ENCODE measurements around the gene DAB2IP. TPM values are rescaled to one million over a fixed set of nuclear protein-coding genes. Genes with fewer than 3 reads are reported as not detected.

Gene DAB2IP
- polyA plus RNA-seq, 1 donor from 2014 or later = 17.3 TPM

DNA sequence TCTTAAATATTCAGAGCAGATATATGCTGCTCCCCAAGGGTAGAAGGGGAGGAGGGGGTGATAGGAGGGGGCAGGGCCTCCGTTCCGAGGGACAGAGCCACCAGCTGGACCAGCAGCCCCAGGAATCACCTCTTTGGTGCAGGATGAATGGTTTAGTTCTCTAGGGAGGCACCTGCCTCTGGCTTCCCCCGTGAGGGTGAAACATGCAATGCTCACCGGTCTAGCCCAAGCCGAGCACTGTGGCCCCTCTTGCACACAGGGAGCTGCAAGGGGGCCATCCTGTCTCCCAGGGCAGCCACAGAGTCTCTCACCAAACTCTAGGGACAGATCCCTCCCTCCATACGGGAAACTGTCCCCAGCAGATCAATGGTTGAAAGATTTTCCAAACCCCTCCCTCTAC, 163.7 kb downstream of the DAB2IP start:
- H3K79me2 ChIP-seq (replicated peaks; ENCODE audit: insufficient read depth, low read length) = no peaks in the 10 kb centered on the region

GRCh38 chr9:121815546-121816448, 164.4 kb downstream of the DAB2IP start:
- no peaks in the 10 kb centered on the region for H3K9me3 ChIP-seq (ENCODE audit: low read length)
- no peaks in the 10 kb centered on the region for H3F3A ChIP-seq (ENCODE audit: insufficient read depth, low read length, poor library complexity, severe bottlenecking)
- H3K9ac ChIP-seq (ENCODE audit: low read length) = no peak overlapping the region
- no peaks in the 10 kb centered on the region for H4K20me1 ChIP-seq (ENCODE audit: insufficient read depth)
- TF ChIP-seq TAF1 (IDR thresholded peaks at IDR 0.05; ENCODE audit: low read depth) (no peak), RAD21 (conservative IDR thresholded peaks at IDR 0.05) (no peak), EZH2 (IDR thresholded peaks at IDR 0.05; ENCODE audit: borderline replicate concordance, insufficient read depth, low read length, poor library complexity, severe bottlenecking) (no peak), POLR2AphosphoS5 (IDR thresholded peaks at IDR 0.05) (no peak), EP300 (conservative IDR thresholded peaks at IDR 0.05; ENCODE audit: poor library complexity, severe bottlenecking) (no peak), MXI1 (conservative IDR thresholded peaks at IDR 0.05; ENCODE audit: poor library complexity, severe bottlenecking) (no peak)
- TF ChIP-seq, protein P1, sequence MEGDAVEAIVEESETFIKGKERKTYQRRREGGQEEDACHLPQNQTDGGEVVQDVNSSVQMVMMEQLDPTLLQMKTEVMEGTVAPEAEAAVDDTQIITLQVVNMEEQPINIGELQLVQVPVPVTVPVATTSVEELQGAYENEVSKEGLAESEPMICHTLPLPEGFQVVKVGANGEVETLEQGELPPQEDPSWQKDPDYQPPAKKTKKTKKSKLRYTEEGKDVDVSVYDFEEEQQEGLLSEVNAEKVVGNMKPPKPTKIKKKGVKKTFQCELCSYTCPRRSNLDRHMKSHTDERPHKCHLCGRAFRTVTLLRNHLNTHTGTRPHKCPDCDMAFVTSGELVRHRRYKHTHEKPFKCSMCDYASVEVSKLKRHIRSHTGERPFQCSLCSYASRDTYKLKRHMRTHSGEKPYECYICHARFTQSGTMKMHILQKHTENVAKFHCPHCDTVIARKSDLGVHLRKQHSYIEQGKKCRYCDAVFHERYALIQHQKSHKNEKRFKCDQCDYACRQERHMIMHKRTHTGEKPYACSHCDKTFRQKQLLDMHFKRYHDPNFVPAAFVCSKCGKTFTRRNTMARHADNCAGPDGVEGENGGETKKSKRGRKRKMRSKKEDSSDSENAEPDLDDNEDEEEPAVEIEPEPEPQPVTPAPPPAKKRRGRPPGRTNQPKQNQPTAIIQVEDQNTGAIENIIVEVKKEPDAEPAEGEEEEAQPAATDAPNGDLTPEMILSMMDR (IDR thresholded peaks at IDR 0.05; ENCODE audit: poor library complexity, severe bottlenecking) = no peak
- TF ChIP-seq, protein P2, sequence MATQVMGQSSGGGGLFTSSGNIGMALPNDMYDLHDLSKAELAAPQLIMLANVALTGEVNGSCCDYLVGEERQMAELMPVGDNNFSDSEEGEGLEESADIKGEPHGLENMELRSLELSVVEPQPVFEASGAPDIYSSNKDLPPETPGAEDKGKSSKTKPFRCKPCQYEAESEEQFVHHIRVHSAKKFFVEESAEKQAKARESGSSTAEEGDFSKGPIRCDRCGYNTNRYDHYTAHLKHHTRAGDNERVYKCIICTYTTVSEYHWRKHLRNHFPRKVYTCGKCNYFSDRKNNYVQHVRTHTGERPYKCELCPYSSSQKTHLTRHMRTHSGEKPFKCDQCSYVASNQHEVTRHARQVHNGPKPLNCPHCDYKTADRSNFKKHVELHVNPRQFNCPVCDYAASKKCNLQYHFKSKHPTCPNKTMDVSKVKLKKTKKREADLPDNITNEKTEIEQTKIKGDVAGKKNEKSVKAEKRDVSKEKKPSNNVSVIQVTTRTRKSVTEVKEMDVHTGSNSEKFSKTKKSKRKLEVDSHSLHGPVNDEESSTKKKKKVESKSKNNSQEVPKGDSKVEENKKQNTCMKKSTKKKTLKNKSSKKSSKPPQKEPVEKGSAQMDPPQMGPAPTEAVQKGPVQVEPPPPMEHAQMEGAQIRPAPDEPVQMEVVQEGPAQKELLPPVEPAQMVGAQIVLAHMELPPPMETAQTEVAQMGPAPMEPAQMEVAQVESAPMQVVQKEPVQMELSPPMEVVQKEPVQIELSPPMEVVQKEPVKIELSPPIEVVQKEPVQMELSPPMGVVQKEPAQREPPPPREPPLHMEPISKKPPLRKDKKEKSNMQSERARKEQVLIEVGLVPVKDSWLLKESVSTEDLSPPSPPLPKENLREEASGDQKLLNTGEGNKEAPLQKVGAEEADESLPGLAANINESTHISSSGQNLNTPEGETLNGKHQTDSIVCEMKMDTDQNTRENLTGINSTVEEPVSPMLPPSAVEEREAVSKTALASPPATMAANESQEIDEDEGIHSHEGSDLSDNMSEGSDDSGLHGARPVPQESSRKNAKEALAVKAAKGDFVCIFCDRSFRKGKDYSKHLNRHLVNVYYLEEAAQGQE (IDR thresholded peaks at IDR 0.05; ENCODE audit: borderline replicate concordance) = no peak
- H3K27me3 ChIP-seq (ENCODE audit: insufficient read depth, low read depth, low read length) = no peaks in the 10 kb centered on the region
- H3K4me3 ChIP-seq (ENCODE audit: low read length) = no peak overlapping the region
- H3K9me2 ChIP-seq (ENCODE audit: insufficient read depth, low read length) = no peaks in the 10 kb centered on the region
- H2AFZ ChIP-seq (ENCODE audit: low read depth, low read length) = no peak overlapping the region
- no peaks in the 10 kb centered on the region for H3K79me2 ChIP-seq (replicated peaks; ENCODE audit: insufficient read depth, low read length)
- H3K4me2 ChIP-seq (ENCODE audit: low read length) = no peak overlapping the region
- H3K27ac ChIP-seq (ENCODE audit: low read length) = no peak overlapping the region
- H3K36me3 ChIP-seq (ENCODE audit: insufficient read depth, low read length) = no peaks in the 10 kb centered on the region

More for the DNA sequence above, 163.7 kb downstream of the DAB2IP start:
- H3K36me3 ChIP-seq (ENCODE audit: insufficient read depth, low read length) = no peaks in the 10 kb centered on the region
- no peaks in the 10 kb centered on the region for H3K9me2 ChIP-seq (ENCODE audit: insufficient read depth, low read length)
- no peak overlapping the region for H3K9ac ChIP-seq (ENCODE audit: low read length)
- no peaks in the 10 kb centered on the region for H3F3A ChIP-seq (ENCODE audit: insufficient read depth, low read length, poor library complexity, severe bottlenecking)
- H3K27ac ChIP-seq (ENCODE audit: low read length) = no peak overlapping the region
- no peaks in the 10 kb centered on the region for H4K20me1 ChIP-seq (ENCODE audit: insufficient read depth)
- TF ChIP-seq POLR2AphosphoS5 (IDR thresholded peaks at IDR 0.05) (no peak), MXI1 (conservative IDR thresholded peaks at IDR 0.05; ENCODE audit: poor library complexity, severe bottlenecking) (no peak), SMC3 (conservative IDR thresholded peaks at IDR 0.05; ENCODE audit: poor library complexity) (no peak), EZH2 (IDR thresholded peaks at IDR 0.05; ENCODE audit: borderline replicate concordance, insufficient read depth, low read length, poor library complexity, severe bottlenecking) (no peak), RAD21 (conservative IDR thresholded peaks at IDR 0.05) (no peak), TAF1 (IDR thresholded peaks at IDR 0.05; ENCODE audit: low read depth) (no peak), EP300 (conservative IDR thresholded peaks at IDR 0.05; ENCODE audit: poor library complexity, severe bottlenecking) (no peak)
- TF ChIP-seq, protein P2 (IDR thresholded peaks at IDR 0.05; ENCODE audit: borderline replicate concordance) = no peak
- TF ChIP-seq, protein P1 (IDR thresholded peaks at IDR 0.05; ENCODE audit: poor library complexity, severe bottlenecking) = no peak
- no peaks in the 10 kb centered on the region for H3K9me3 ChIP-seq (ENCODE audit: low read length)
- H3K27me3 ChIP-seq (ENCODE audit: insufficient read depth, low read depth, low read length) = no peaks in the 10 kb centered on the region
- H3K4me3 ChIP-seq (ENCODE audit: low read length) = no peak overlapping the region
- H2AFZ ChIP-seq (ENCODE audit: low read depth, low read length) = no peak overlapping the region
- H3K4me2 ChIP-seq (ENCODE audit: low read length) = no peak overlapping the region

Measured in neural cell (in vitro differentiated cells).